Amniotic epithelial cell (primary cell): ENCODE measurements around the gene NLGN1.

Source experiments
- DNase-seq: peaks from one replicate; pipeline ENCODE4 v3.0.0-alpha.2; 2010; ENCODE audit warnings: low read depth

Gene NLGN1

DNA sequence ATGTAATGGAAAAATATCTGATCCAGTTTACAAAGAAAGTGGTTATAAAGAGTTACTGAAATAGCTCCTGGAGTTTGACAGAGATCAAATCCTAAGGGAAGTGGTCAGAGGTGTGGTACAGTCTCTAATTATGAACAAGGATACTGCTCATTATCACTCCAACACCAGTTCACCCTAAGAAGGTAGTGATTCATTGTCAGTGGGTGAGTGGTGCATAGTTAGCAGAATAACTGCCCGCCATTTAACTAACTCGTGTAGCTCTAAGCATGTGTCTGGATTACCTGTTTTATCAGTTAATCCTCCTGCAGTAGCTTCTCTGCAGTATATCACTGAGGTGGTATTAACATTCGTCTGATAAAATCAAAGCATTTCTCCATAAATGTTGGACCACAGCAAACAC, 700.1 kb downstream of the NLGN1 start:
- no peak for DNase-seq

DNA sequence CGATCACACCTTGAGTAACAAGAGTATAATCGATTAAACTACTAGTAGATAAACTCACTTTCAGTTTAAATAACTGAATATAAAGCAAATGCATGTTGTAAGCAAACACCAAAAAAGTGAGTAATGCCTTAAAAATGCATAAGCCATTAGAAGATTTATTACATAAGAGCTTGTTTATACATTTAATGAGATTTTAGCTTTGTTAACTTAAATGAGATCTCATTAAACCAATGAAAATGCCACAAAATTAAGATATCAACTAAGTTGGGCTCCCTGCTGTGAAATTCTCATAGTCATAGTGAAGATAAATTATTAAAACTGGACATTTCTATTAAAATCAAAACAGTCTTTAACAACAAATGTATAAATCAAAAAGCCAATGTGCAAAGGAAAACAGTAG, 701.2 kb downstream of the NLGN1 start:
- DNase-seq, result peak; percentile 10

DNA sequence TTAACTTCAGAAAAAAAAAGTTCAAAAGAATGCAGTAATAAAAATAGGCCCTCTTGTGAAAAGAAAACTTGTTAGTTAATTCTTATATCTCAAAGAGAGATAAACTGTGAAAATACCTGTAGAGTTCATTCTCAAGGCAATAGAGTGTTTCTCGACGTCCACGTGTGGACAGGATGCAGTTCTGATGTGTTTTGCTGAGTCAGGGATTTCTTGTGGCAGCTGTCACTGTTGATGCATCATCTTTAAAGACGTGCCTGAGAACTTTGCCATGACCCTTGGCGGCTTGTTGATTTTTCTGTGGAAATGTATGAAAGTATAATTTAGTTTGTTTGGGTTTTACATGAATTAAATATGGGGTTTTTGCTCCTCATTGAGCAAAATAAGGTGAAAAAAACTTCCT, 702.2 kb downstream of the NLGN1 start:
- DNase-seq, result no peak

DNA sequence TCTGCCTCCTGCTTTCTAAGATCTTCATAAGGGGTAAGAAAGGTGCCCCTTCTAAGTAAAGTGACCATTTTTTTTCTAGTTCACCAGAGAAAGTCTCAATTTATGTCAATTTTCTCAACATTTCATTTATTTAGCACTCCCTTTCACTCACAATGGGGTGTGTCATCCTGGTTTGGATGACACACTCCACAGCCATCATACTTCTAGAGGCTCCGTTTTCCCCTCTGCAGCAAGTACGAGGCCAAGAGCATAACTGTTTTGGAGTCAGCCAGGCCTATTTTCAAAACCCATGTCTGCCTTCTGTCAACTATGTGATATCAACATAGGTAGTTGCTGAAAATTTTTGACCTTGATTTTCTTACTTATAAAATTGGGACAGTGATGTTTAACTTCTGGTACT, 703.2 kb downstream of the NLGN1 start:
- DNase-seq, result no peak

DNA sequence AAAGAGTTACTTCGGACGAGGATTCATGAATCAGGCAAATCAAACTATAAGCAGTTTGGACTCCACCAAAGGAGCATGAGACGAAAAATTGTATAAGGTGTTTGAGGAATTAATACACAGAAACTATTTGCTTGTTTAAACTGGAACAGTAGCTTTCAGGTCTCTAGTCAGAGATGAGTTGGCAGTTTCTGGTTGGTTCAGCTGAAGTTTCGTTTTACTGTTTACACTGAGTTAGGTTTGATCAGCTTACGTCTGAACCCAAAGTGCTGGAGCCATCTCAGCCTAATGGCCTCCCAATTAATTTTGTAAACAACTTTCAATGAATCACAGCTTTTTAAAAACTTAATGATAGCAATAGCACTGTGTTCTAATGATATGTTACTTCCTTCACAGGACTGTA, 703.7 kb downstream of the NLGN1 start:
- DNase-seq, result peak; percentile 20

DNA sequence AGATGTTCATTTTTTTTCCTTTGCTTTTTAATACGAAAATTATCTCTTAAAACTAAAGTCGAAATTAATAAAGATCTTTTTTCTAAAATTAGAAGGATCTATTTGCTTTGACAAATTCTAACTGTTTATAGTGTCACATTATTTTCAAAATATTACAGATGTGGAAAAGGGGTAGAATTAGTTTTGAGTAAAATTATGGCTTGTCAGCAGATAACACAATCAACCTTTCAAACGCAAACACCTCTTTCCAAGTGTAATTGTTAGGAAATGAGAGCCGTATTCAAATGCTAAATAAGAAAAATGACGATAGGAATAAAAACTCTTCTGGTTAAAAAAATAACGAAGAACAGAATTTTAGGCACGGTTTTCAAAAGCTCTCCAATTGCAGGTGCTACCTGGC, 704.7 kb downstream of the NLGN1 start:
- DNase-seq, result no peak

DNA sequence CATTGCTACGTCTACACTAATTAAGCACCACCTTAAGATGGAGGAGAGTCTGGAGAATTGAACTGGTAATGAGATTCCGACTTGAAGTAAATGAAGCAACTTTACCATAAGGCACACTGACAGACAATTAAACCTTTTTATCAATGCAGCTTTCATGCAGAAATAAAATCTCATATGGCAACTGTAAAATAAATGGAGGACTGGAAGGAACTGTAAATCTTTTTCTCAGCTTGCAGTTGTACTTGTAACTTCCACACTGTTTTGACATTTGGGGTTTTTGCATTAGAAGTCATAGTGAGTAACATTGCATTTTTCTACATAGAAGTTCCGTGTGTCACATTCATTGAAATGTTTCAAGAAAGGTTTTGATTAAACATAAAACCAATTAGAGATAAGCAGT, 705.3 kb downstream of the NLGN1 start:
- DNase-seq, result no peak

DNA sequence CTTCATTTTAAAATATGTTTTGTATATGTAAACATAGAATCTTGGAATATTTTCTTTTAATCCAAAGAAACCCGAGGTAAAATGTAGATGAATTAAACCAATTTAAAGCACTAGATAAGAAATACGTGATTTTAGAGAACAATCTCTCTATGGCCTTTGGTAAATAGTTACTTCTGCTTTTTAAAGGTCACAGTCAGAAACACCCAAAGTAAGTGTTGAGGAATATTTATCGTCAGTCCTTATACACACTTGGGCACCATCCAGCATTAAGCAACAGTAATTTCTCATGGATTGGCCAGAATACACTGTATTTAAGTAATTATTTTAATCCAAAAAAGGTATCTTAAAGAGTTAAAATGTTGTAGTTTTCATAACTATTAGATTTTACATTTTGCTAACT, 713.2 kb downstream of the NLGN1 start:
- no peak for DNase-seq

DNA sequence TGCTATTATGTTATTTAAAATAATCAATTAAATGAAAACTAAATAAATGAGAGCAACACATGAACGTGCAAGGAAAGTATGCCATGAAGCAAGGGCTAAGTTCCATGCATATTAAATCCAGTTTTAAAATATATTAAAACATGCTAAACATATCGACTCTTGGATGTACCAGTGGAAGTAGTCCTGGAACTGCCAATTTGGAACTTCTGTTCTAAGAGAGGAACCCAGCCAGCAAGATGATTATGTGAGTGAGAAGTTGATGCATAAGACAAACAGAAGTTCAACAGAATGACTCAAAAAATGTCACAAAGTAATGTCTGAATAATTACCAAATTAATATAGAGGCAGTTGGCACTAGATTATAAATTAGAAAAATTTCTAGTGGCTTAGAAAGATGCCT, 714.2 kb downstream of the NLGN1 start:
- no peak for DNase-seq

DNA sequence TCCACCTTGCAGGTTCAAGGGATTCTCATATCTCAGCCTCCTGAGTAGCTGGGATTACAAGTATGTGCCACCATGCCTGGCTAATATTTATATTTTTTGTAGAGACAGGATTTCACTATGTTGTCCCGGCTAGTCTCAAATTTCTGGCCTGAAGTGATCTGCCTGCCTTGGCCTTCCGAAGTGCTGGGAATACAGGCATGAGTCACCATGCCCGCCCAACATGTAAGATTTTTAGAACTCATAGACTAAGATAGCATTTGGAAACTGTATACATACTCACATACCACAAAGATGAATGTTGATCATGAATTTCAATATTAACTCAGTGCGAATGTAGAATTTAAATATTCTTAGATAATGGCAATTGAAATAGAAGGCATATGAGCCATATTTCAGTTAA, 718.9 kb downstream of the NLGN1 start:
- DNase-seq, result peak; percentile 25

DNA sequence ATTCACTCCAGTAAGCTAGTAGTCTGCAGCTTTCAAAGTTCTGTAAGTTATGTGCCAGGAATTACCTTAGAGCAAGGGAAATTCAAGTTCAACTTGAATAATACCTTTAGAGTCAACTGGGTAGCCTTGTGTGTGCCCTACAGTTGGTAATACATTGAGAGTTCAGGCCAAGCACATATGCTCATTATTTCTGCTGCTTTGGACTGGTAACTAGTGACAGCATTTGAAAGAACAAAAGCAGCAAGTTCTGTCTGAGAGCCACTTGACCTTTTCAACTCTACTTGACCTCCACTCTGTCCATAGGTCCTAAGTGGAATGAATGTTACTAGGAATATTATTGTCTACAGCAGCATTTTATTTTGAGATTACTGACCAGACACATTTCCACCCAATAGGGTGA, 723.5 kb downstream of the NLGN1 start:
- DNase-seq, result no peak

DNA sequence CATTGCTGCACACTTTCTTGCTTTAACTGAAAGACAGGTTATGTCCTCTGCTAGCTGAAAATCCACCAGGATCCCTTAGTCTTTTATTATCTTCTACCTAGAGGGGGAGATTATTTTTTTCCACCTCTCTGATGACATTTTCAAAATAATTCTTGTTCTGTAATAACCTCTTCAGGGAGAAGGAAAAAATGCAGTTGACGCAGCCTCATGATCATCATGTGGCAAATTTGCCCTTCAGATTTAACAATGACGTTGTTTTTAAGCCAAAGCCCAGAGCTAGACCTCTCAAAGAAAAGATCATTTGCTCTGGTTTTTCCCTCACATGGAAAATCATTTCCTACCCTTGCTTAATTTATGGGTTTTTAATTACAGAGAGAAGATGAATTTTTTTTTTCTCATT, 724.9 kb downstream of the NLGN1 start:
- no peak for DNase-seq

DNA sequence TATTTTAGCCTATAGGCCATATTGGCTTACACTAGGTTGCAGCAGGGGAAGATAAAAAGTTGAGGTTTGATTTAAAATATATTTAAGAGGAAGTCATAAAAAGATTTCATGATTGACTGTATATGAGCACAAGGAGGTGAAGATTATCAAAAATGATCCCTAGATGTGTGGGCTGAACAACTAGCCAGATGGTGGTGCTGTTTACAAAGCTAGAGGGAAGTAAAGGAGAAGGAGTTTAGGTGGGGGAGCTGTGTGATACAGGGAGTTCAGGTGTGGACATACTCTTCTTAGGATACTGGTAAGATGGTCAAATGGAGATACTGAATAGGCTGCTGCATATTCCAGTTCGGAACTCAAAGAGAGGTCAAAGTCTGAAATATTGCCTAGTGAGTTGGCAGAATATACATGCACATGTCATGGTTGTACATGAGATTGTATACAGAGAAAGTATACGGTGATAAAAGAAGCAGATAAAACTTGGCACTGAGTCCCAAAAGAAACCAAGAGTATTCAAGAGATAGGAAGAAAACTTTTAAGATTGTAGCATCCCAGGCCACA, 727.8 kb downstream of the NLGN1 start:
- peak; percentile 38 for DNase-seq

DNA sequence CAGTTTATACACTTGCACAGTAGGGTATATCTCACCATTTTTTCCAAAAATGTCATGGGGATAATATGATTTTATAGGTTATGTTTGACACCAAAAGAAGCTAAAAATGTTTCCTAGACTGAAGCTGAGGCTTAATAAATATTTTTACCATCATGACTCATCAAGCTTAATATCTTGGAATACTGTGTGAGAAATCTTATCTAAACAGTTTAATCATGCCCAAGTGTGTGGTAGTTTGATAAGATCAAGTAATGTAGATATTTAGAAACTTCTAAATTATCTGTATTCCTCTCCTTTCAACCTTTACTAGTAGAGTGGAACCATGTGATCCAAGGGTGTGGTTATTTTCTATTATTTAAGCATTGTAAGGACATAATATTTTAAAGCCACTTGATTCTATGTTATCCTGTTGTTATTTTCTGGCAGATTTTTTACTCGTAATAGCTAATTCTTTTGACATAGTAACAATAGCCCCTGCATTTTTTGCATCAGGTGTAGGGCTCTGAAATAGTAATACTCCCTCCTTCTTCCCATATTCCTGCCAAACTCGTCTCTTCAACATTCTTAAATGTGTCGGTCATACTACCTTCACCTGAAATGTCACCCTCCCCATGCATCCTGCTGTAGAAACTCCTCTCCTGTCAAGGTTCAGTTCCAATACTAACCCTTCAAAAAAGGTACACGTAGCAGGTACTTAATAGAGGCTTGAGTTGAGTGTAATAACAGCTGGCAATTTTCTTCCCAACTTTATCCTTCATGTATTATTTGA, 729.6 kb downstream of the NLGN1 start:
- peak; percentile 15 for DNase-seq

DNA sequence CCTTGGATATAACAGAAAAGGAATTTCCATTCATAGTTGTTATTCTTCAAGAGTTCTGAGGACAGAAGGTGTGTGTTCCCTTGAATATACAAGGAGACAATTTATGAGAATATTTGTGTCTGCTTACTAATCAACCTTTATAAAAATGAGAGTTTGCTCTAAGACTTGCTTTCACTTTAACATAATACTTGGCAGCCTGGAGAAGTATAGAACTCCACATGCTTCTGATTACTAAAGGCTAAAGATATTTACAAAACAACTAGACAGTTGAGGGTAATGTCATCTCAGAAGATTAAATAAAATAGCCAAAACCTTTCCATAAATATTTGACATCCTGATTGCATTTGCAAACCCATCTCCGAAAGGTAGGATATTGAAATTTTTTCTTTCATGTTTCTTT, 734.5 kb downstream of the NLGN1 start:
- DNase-seq, result no peak

DNA sequence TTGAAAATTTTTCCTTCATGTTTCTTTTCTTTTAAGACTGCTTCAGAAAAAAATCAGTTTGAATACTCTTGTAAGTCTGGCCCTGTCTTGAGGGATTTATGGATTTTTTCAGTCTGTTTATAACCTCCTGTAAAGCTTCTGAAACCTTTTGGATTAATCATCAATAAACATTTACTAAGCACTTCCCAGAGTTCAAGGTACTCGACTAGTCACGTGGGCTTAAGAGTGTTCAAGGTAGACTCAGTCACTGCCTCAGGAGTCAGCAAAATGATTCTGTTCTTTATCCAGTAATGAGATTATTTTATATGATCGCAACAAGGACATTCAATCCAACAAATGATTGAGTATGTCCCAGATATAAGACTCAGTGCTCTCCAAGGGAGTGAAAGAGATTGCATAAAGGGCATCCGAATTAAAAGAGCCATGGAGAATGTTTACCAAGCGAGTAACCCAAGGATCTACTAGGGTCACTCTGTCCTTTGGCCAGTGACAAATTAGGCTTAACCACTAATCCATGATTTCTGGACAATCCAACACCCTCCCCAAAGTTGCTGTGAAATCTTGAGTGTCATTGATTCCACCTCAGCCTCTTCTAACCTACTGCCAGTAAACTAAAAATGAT, 735.0 kb downstream of the NLGN1 start:
- DNase-seq, result no peak

DNA sequence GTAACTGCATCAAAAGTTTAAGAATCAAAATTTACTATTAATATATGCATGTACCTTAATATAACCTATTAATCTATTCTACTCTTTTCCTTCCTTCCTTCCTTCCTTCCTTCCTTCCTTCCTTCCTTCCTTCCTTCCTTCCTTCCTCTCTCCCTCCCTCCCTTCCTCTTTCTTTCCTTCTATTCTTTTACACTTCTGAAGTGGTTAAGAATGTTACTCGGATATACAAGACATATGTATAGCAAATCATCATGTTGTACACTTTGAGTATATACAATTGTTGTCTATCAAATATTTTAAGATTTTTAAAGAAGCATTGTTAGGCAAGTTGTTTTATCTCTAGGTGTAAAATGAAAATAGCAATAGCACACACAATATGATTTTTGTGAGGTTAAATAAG, 748.5 kb downstream of the NLGN1 start:
- DNase-seq, result no peak

DNA sequence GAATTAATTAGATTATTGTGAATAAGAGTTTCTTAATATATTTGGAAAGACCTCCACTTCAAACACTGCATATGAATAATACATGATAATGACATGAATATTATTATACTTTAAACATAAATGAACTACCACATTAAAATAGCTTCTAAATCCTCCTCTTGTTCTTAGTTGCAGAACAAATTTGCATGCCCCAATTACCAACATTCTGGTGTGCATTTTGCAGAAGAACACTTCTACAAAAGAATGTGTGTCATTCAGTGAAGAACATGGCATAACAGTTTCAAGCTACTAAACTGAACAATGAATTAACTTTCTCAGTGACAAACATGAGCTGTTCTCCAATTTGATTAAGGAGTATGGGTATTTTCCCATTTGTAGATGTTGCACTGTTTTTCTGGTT, 750.3 kb downstream of the NLGN1 start:
- no peak for DNase-seq

DNA sequence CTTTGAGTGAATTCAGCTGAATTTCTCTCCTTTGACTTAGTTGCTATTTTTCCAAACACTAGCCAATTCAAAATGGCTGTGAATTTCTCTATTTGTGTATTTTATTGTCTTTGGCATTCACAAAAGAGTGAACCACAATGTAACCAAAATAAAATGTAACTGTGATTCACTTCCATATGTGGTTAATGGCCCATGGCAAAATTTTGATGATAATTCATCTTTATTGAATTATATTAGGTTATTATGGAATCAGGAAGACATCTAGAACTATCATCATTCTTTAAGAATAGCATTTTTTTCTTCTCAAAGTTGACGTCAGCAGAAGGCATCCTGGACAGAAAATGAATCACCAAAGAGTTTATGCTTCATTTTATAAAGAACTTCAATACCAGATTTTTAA, 756.3 kb downstream of the NLGN1 start:
- no peak for DNase-seq

DNA sequence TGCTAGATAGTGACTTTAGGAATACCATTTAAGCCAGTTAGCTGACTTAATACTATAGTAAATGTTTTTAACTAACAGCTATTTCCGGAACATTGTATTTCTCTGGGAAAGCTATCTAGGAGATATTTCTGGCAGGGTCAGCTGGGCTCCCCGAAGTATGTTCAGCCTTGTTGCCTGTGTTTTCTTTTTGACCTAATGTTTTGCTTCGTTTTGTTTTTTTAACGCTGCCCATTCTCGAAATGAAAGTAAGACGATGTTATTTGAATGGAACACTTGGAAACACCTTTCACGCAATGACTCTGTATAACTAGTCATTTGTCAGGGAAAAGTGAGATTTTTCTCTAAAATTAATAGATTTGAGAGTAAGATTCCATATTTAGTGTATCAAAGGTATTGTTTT, 758.7 kb downstream of the NLGN1 start:
- no peak for DNase-seq

DNA sequence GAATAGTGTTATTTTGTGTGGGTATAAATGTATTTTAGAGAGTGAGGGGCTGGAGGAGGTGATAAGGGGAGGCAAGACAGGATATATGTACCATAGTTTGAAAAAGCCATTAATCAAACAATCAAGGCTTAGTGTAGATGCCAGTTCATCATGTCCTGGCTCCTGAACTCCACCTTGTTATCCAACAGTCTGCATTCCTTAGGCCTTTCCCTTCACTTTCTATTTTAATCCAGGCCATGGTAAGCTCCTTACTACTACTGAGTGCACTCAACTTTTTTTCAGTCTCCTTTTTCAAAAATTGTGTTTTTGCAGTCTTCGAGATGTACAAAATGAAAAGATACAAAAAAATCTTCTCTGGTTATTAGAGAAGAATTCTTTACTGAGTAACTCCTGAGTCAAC, 761.1 kb downstream of the NLGN1 start:
- no peak for DNase-seq

DNA sequence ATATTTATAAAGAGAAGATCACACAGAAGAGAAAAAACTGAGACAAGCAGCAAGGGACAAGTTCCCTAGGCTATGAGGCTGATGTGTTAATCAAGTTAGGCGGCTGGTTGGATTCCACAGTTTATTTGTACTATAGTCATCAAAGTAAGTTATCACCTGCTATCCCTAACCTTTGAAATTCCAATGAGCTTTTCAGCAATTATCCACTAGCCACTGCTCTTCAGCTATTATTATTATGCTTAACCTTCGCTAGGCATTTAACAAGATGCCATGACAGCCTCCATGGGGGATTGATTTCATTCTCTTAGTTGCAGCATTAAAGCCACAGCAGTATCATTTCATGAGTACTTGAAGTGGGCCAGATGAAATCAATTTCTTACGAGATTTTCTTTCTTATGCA, 762.1 kb downstream of the NLGN1 start:
- DNase-seq, result no peak

DNA sequence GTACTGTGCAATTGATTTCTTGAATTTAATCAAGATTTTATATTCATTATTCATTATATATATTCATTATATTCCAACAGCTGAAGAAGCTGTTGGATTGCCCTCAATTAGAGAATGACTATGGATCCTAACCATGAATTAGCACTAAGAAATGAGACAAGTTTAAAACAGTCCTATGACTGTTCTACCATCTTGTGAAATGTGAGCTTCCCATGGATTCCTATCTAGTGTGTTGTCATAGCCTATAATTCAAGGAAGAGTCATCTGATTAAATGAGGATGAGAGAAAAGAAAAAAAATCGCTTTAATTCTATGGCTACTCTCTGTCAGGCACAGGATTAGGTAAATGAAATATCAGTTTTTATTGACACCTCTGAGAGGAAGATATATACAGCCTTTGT, 765.0 kb downstream of the NLGN1 start:
- peak; percentile 36 for DNase-seq

DNA sequence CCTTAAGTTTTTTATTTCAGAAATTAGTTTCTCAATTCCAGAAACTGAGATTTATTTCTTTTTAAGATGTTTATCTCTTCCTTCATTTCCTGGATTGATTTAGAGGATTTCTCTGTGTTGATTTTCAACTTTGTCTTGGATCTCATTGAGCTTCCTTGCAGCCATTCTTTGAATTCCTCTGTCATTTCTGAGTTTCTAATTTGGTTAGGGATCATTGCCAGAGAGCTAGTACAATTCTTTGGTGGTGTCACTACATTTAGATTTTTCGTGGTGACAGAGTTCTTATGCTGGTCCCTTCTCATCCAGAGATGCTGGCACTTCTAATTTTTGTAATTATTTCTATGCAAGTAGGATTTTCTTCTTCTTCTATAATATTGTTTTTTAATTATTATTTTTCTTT, 770.5 kb downstream of the NLGN1 start:
- no peak for DNase-seq
